Osteocyte (in vitro differentiated cells): ENCODE results near the gene KLF13. TPM values are rescaled to one million over a fixed set of nuclear protein-coding genes. Genes with fewer than 3 reads are reported as not detected.

Experiments
- DNase-seq: peaks from one replicate; pipeline ENCODE4 v3.0.0; 2021; ENCODE audit warnings: mixed read lengths; ENCODE audit not compliant: unreplicated experiment; ENCODE audit errors: extremely low spot score
- H3K27ac Mint-ChIP-seq: one replicate; pipeline ENCODE4 v1.8.0; 2021; ENCODE audit warnings: mild to moderate bottlenecking, mixed read lengths; ENCODE audit not compliant: unreplicated experiment
- H3K27me3 Mint-ChIP-seq: one replicate; pipeline ENCODE4 v1.8.0; 2021; ENCODE audit warnings: mixed read lengths; ENCODE audit not compliant: unreplicated experiment
- H3K36me3 Mint-ChIP-seq: one replicate; pipeline ENCODE4 v1.8.0; 2021; ENCODE audit warnings: mixed read lengths; ENCODE audit not compliant: unreplicated experiment
- H3K4me1 Mint-ChIP-seq: one replicate; pipeline ENCODE4 v1.8.0; 2021; ENCODE audit warnings: mixed read lengths; ENCODE audit not compliant: unreplicated experiment
- H3K4me3 Mint-ChIP-seq: one replicate; pipeline ENCODE4 v1.8.0; 2021; ENCODE audit warnings: mild to moderate bottlenecking, moderate library complexity, mixed read lengths; ENCODE audit not compliant: unreplicated experiment
- H3K9me3 Mint-ChIP-seq: one replicate; pipeline ENCODE4 v1.8.0; 2021; ENCODE audit warnings: mixed read lengths; ENCODE audit not compliant: unreplicated experiment
- total RNA-seq: library from RNA; stranded (reverse); gene quantifications from 2 replicates; pipeline ENCODE4 v1.2.1, GENCODE V29; 2021
- TF ChIP-seq, protein P1 (sequence below): fragments of 200-600 bp; sonication (generic); IDR thresholded peaks from 2 replicates; pipeline ENCODE4 v1.5.0; 2021; ENCODE audit warnings: antibody characterized with exemption, mild to moderate bottlenecking, moderate library complexity

The KLF13 gene
- total RNA-seq, 1 donor from 2014 or later, result 54.5 TPM

DNA sequence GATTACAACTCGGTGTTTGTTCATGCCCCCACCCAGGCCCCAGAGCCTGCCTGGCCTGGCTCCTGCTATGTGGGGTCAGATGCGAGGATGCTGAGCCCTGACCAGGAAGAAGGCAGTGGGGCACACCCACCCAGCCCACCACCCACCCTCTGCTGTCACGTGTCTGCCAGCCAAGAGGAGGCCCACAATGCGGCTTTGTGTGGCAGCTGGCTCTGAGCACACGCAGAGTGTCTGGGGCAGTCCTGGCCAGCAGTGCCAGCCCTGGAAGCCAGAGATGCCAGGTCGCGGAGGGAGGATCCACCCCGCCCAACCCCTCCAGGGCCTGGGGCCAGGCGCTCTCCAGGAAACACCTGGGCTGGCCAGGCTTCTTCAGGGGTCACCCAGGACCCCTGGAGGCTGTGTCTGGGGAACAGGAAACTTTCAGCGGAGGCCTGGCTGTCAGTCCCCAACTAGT lies 26.4 kb upstream of the KLF13 start:
- peak; percentile 73 for DNase-seq
- TF ChIP-seq, protein P1, sequence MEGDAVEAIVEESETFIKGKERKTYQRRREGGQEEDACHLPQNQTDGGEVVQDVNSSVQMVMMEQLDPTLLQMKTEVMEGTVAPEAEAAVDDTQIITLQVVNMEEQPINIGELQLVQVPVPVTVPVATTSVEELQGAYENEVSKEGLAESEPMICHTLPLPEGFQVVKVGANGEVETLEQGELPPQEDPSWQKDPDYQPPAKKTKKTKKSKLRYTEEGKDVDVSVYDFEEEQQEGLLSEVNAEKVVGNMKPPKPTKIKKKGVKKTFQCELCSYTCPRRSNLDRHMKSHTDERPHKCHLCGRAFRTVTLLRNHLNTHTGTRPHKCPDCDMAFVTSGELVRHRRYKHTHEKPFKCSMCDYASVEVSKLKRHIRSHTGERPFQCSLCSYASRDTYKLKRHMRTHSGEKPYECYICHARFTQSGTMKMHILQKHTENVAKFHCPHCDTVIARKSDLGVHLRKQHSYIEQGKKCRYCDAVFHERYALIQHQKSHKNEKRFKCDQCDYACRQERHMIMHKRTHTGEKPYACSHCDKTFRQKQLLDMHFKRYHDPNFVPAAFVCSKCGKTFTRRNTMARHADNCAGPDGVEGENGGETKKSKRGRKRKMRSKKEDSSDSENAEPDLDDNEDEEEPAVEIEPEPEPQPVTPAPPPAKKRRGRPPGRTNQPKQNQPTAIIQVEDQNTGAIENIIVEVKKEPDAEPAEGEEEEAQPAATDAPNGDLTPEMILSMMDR, result no peak
- Mint-ChIP-seq H3K4me3 (no peak overlapping the region), H3K9me3 (no peaks in the 10 kb centered on the region), H3K27me3 (peaks cover 31% of the 10 kb centered on the region), H3K36me3 (no peaks in the 10 kb centered on the region), H3K4me1 (peaks cover 24% of the 10 kb centered on the region), H3K27ac (no peak overlapping the region)

- H3K9me3 Mint-ChIP-seq, result no peaks in the 10 kb centered on the region
- H3K4me1 Mint-ChIP-seq, result peaks cover 24% of the 10 kb centered on the region
- peaks cover 31% of the 10 kb centered on the region for H3K27me3 Mint-ChIP-seq
- TF ChIP-seq, protein P1, result no peak
- H3K4me3 Mint-ChIP-seq, result no peak overlapping the region
- peak overlapping the region; percentile 27 for H3K27ac Mint-ChIP-seq
- no peaks in the 10 kb centered on the region for H3K36me3 Mint-ChIP-seq
- peak; percentile 80 for DNase-seq
Measured at GRCh38 chr15:31300981-31301672, 25.5 kb upstream of the KLF13 start.

- Mint-ChIP-seq H3K9me3 (no peaks in the 10 kb centered on the region), H3K4me1 (peaks cover 19% of the 10 kb centered on the region), H3K27ac (no peak overlapping the region), H3K27me3 (peaks cover 29% of the 10 kb centered on the region), H3K4me3 (no peak overlapping the region), H3K36me3 (no peaks in the 10 kb centered on the region)
- TF ChIP-seq, protein P1, result no peak
- DNase-seq, result no peak
Measured at GRCh38 chr15:31301673-31301990, 25.0 kb upstream of the KLF13 start.

DNA sequence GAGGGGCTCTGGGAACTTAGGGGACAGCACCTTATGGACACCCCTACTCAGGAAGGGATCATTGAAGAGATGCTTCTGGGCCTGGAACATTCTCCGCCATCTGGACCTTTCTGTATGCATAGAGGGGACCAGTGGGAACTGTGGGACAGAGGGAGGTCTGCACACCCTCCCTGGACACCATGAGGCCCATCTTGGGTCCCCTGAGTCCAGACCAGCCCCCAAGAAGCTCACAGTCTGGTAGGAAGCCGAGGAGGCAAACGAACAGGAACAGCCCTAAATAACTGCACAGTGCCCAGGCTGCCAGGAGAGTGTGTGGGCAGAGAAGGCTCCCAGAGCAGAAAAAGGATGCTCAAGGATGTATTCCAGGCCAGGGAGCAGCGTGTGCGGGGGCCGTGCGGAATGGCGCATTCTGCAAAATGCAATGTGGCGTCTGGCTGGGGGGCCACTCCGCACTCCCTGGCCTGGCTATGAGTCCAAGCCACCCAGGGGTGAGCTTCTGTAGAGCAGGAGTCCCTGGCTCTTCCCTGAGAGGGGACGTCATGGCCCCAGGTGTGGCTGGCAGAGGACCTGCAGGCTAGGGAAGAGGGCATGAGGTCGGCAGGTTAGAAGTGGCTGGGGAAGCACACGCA lies 24.5 kb upstream of the KLF13 start:
- H3K4me3 Mint-ChIP-seq, result no peak overlapping the region
- TF ChIP-seq, protein P1, result no peak
- no peaks in the 10 kb centered on the region for H3K36me3 Mint-ChIP-seq
- DNase-seq, result peak; percentile 64
- H3K27ac Mint-ChIP-seq, result no peak overlapping the region
- peaks cover 16% of the 10 kb centered on the region for H3K4me1 Mint-ChIP-seq
- H3K9me3 Mint-ChIP-seq, result no peaks in the 10 kb centered on the region
- peaks cover 26% of the 10 kb centered on the region for H3K27me3 Mint-ChIP-seq
